Panc1 (cell line): ENCODE data around the gene OVCH1. TPM values are rescaled to one million over a fixed set of nuclear protein-coding genes. Genes with fewer than 3 reads are reported as not detected.
"Not testable (repeated sequence)": the region's sequence is repeated elsewhere in the genome, so short reads cannot be mapped to it uniquely, and the experiment has no call there.

Source experiments
- ATAC-seq: fragments of 200-7000 bp; cut with Tn5 transposase; 2 replicates; pipeline ENCODE4 v1.9.1; 2020; ENCODE audit warnings: mild to moderate bottlenecking, moderate library complexity
- BruUV-seq: library from RNA; stranded (reverse); fragments of 400-500 nt; replicated peaks from 2 replicates; lab custom pipeline; 2021; lab: Mats Ljungman, UMichigan
- CTCF ChIA-PET: fragments of 300-600 bp; sonication (Branson Sonifier 250); formaldehyde crosslinking; loops from one replicate; lab custom pipeline; 2022; ENCODE audit warnings: antibody characterized with exemption; lab: Charles Lee
- POLR2A ChIA-PET: fragments of 300-600 bp; sonication (Branson Sonifier 250); formaldehyde crosslinking; loops from one replicate; lab custom pipeline; 2022; ENCODE audit warnings: antibody characterized with exemption; lab: Charles Lee
- DNase-seq: peaks from one replicate; pipeline ENCODE4 v3.0.0-alpha.2; 2010; ENCODE audit warnings: low read depth, low spot score
- H3K27ac ChIP-seq: 2 replicates; pipeline ENCODE4 v1.5.1; 2011; ENCODE audit warnings: mild to moderate bottlenecking, low read length, inconsistent platforms
- H3K27me3 ChIP-seq: fragments of 200-500 bp; sonication (Bioruptor generic); 2 replicates; pipeline ENCODE4 v1.6.0; 2014; ENCODE audit warnings: low read length, inconsistent platforms; ENCODE audit not compliant: control insufficient read depth, insufficient read depth
- H3K36me3 ChIP-seq: fragments of 200-500 bp; sonication (Bioruptor generic); 2 replicates; pipeline ENCODE4 v1.5.1; 2014; ENCODE audit warnings: inconsistent platforms, mild to moderate bottlenecking, low read length, moderate library complexity; ENCODE audit not compliant: control insufficient read depth, insufficient read depth
- H3K4me1 ChIP-seq: 2 replicates; pipeline ENCODE4 v1.5.1; 2011; ENCODE audit warnings: inconsistent platforms, mild to moderate bottlenecking, low read length, moderate library complexity; ENCODE audit not compliant: control insufficient read depth, insufficient read depth
- H3K4me3 ChIP-seq, 2 experiments: 2 replicates each; pipeline ENCODE4 v1.5.1; 2011 to 2012; ENCODE audit warnings: low read depth in 2 of 2, low read length in 2 of 2, mild to moderate bottlenecking in 2 of 2, inconsistent platforms in 1 of 2, moderate library complexity in 1 of 2
- H3K9me3 ChIP-seq: fragments of 200-500 bp; sonication (Bioruptor generic); 2 replicates; pipeline ENCODE4 v1.5.1; 2014; ENCODE audit warnings: low read depth, mild to moderate bottlenecking, inconsistent platforms, low read length, moderate library complexity; ENCODE audit not compliant: control insufficient read depth, insufficient read depth
- CTCF ChIP-seq: fragments of 450-650 bp; IDR thresholded peaks from 2 replicates; pipeline ENCODE4 v1.5.1; 2017; ENCODE audit warnings: mild to moderate bottlenecking
- POLR2AphosphoS5 ChIP-seq: IDR thresholded peaks from 2 replicates; pipeline ENCODE4 v1.6.1; 2012; ENCODE audit warnings: mild to moderate bottlenecking, low read depth, low read length, moderate library complexity
- REST ChIP-seq, 2 experiments: IDR thresholded peaks; 2 replicates each; pipeline ENCODE4 v1.6.1; 2011 to 2012; ENCODE audit warnings: low read depth in 2 of 2, control low read depth in 1 of 2, low read length in 1 of 2, mild to moderate bottlenecking in 1 of 2, moderate library complexity in 1 of 2; ENCODE audit not compliant: insufficient read depth in 1 of 2
- SIN3A ChIP-seq: IDR thresholded peaks from 2 replicates; pipeline ENCODE4 v1.6.1; 2012; ENCODE audit warnings: low read depth, mild to moderate bottlenecking, low read length, moderate library complexity, borderline replicate concordance; ENCODE audit not compliant: insufficient read depth
- TCF7L2 ChIP-seq: IDR thresholded peaks from 2 replicates; pipeline ENCODE4 v1.6.1; 2011; ENCODE audit warnings: mild to moderate bottlenecking, low read depth, low read length, inconsistent platforms
- in situ Hi-C: cut with HindIII; loops from 2 replicates; pipeline ENCODE4 v1.10.0; 2016; ENCODE audit warnings: low sequenced_read_pairs, low pct_unique_long_range_greater_than_20kb
- intact Hi-C: fragments of 100-400 bp; cut with micrococcal nuclease; formaldehyde crosslinking; loops from one replicate; pipeline ENCODE4 v1.10.0; 2022; ENCODE audit not compliant: unreplicated experiment
- total RNA-seq: library from RNA; stranded (reverse); gene quantifications from one replicate; pipeline ENCODE4 v1.2.1, GENCODE V29; 2021; ENCODE audit not compliant: unreplicated experiment

Gene OVCH1
- total RNA-seq, 1 experiment from 2014 or later = not detected

GRCh38 chr12:29389295-29389919 is 108.1 kb downstream of the OVCH1 start:
- ATAC-seq = no peak

GRCh38 chr12:29386084-29386680 is 111.3 kb downstream of the OVCH1 start:
- H3K4me1 ChIP-seq, H3K4me3 ChIP-seq, H3K9me3 ChIP-seq, DNase-seq, H3K27me3 ChIP-seq, BruUV-seq, intact Hi-C loops, POLR2A ChIA-PET, CTCF ChIA-PET, H3K36me3 ChIP-seq, H3K27ac ChIP-seq, in situ Hi-C loops, ATAC-seq: not testable (repeated sequence)

More at GRCh38 chr12:29389295-29389919, 108.1 kb downstream of the OVCH1 start:
- no peak for DNase-seq
- ChIA-PET CTCF (no interaction called here), POLR2A (no interaction called here)
- in situ Hi-C loops (no loop called here), intact Hi-C loops (no loop called here)
- H3K27ac ChIP-seq = no peak overlapping the region
- H3K9me3 ChIP-seq = no peaks in the 10 kb centered on the region
- no peak overlapping the region for H3K4me3 ChIP-seq
- TF ChIP-seq POLR2AphosphoS5 (no peak), CTCF (no peak), TCF7L2 (no peak), SIN3A (no peak), REST (IDR thresholded peaks at IDR 0.05; ENCODE audit: insufficient read depth in 1 of 2, low read depth in 2 of 2, low read length in 1 of 2) (no peak)
- H3K4me1 ChIP-seq = no peaks in the 10 kb centered on the region
- H3K27me3 ChIP-seq = no peaks in the 10 kb centered on the region
- BruUV-seq = no TSS peak
- no peaks in the 10 kb centered on the region for H3K36me3 ChIP-seq

GRCh38 chr12:29385194-29385593 is 112.3 kb downstream of the OVCH1 start:
- H3K4me1 ChIP-seq, H3K27me3 ChIP-seq, H3K27ac ChIP-seq, H3K36me3 ChIP-seq, intact Hi-C loops, BruUV-seq, ATAC-seq, POLR2A ChIA-PET, in situ Hi-C loops, DNase-seq, H3K9me3 ChIP-seq, H3K4me3 ChIP-seq, CTCF ChIA-PET: not testable (repeated sequence)
